ENCODE measurements around the gene DDX42. TPM values are rescaled to one million over a fixed set of nuclear protein-coding genes. Genes with fewer than 3 reads are reported as not detected.

Gene DDX42
- total and polyA plus RNA-seq, 9 of the 15 experiments (the other 6 are each of a cell fraction or from before 2014, with no cell fraction given), result 16.5 to 149 (median 87.6) TPM

GRCh38 chr17:63835167-63835720 is 61.3 kb downstream of the DDX42 start (continued):
- TF ChIP-seq HES1 (IDR thresholded peaks at IDR 0.05; ENCODE audit: low read depth), result no peak

GRCh38 chr17:63836811-63837210 is 62.8 kb downstream of the DDX42 start:
- ATAC-seq (no peak), DNase-seq (ENCODE audit: extremely low read depth in 1 of 4, low spot score in 3 of 4) (no peak), FAIRE-seq (no peak)
- ChIA-PET CTCF (ENCODE audit: low intra/inter-chr PET ratio) (no interaction called here), POLR2A (interaction anchor here (0.6 kb wide), 3 partner anchors 51 to 125 kb away, joined by 3 read pairs; no protein-coding TSS in a partner anchor)
- BruUV-seq (replicated peaks), result no TSS peak
- Histone ChIP-seq H3K27me3 (ENCODE audit: control insufficient read depth in 2 of 2, insufficient read depth in 2 of 2, low read length in 2 of 2) (no peaks in the 10 kb centered on the region), H3K79me2 (ENCODE audit: control insufficient read depth, insufficient read depth, low read length) (peaks cover 47% of the 10 kb centered on the region), H3K4me1 (replicated peaks in 1 of 2; ENCODE audit: control insufficient read depth in 2 of 2, insufficient read depth in 2 of 2, low read length in 2 of 2) (peaks cover 15 to 43% of the 10 kb centered on the region in 2 experiments), H3K9me3 (replicated peaks; ENCODE audit: control insufficient read depth, insufficient read depth, low read depth, low read length) (no peaks in the 10 kb centered on the region), H3K4me2 (ENCODE audit: insufficient read depth, low read length) (no peak overlapping the region), H3K9me1 (ENCODE audit: control insufficient read depth, insufficient read depth, low read length) (no peaks in the 10 kb centered on the region), H2AFZ (ENCODE audit: low read depth, low read length) (no peak overlapping the region), H3K27ac (ENCODE audit: extremely low read depth, low read depth, low read length) (no peak overlapping the region), H3K36me3 (ENCODE audit: control insufficient read depth, insufficient read depth, low read length) (peaks cover 76% of the 10 kb centered on the region), H3K9ac (ENCODE audit: insufficient read depth in 1 of 2, low read depth in 2 of 2, low read length in 2 of 2) (peak overlapping the region in 1 of 2 experiments; percentile 33; a peak in 1 of 4 replicates), H4K20me1 (replicated peaks; ENCODE audit: control insufficient read depth, insufficient read depth, low read length) (no peaks in the 10 kb centered on the region), H3K4me3 (no peak overlapping the region)
- in situ Hi-C loops (cut with MboI) (loop anchor here (25.0 kb wide), 1 partner anchor 400 kb away; the partner anchor contains the start of gene CYB561), intact Hi-C loops (cut with micrococcal nuclease) (loop anchor here (10.0 kb wide), 1 partner anchor 142 kb away; no protein-coding TSS in a partner anchor)
- TF ChIP-seq CBX1 (IDR thresholded peaks at IDR 0.05; ENCODE audit: low read depth) (no peak), NCOA4 (IDR thresholded peaks at IDR 0.05; ENCODE audit: partially characterized antibody) (no peak), ETS2 (tag; IDR thresholded peaks at IDR 0.05; ENCODE audit: borderline replicate concordance, poor library complexity, severe bottlenecking) (no peak)
- 96% methylated on average over 7 of the region's 7 CpGs for WGBS (ENCODE audit: insufficient coverage, low coverage, missing lambda C conversion rate)
